HT-29 (cell line): Measurements from ENCODE around the gene THAP3. TPM values are rescaled to one million over a fixed set of nuclear protein-coding genes. Genes with fewer than 3 reads are reported as not detected.

ENCODE experiments used
- DNase-seq: peaks from one replicate; pipeline ENCODE4 v3.0.0-alpha.2; 2015; ENCODE audit warnings: low spot score
- total RNA-seq: library from RNA; depleted of rRNA; stranded (reverse); fragments of >200 nt; shearing (Covaris generic); gene quantifications from 2 replicates; pipeline ENCODE4 v1.2.3, GENCODE V29; 2014; rRNA removed

THAP3 gene
- 19.6 and 22.7 TPM in 2 replicates for total RNA-seq

- DNase-seq, result peak; percentile 87
Observed at GRCh38 chr1:6624710-6625583, at the start of gene THAP3. TSS of gene THAP3 (plus strand) at chr1:6624868. CDS start at chr1:6625219, 351 bp downstream.

- DNase-seq, result peak; percentile 66
Observed at GRCh38 chr1:6577831-6578525, 46.7 kb upstream of the THAP3 start.

DNA sequence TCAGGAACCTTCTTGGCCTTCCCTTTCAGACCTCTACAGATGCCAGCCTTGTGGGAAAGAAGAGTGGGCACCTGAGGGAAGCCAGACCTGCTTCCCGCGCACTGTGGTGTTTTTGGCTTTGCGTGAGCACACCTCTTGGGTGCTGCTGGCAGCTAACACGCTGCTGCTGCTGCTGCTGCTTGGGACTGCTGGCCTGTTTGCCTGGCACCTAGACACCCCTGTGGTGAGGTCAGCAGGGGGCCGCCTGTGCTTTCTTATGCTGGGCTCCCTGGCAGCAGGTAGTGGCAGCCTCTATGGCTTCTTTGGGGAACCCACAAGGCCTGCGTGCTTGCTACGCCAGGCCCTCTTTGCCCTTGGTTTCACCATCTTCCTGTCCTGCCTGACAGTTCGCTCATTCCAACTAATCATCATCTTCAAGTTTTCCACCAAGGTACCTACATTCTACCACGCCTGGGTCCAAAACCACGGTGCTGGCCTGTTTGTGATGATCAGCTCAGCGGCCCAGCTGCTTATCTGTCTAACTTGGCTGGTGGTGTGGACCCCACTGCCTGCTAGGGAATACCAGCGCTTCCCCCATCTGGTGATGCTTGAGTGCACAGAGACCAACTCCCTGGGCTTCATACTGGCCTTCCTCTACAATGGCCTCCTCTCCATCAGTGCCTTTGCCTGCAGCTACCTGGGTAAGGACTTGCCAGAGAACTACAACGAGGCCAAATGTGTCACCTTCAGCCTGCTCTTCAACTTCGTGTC, 45.9 kb upstream of the THAP3 start:
- no peak for DNase-seq

DNA sequence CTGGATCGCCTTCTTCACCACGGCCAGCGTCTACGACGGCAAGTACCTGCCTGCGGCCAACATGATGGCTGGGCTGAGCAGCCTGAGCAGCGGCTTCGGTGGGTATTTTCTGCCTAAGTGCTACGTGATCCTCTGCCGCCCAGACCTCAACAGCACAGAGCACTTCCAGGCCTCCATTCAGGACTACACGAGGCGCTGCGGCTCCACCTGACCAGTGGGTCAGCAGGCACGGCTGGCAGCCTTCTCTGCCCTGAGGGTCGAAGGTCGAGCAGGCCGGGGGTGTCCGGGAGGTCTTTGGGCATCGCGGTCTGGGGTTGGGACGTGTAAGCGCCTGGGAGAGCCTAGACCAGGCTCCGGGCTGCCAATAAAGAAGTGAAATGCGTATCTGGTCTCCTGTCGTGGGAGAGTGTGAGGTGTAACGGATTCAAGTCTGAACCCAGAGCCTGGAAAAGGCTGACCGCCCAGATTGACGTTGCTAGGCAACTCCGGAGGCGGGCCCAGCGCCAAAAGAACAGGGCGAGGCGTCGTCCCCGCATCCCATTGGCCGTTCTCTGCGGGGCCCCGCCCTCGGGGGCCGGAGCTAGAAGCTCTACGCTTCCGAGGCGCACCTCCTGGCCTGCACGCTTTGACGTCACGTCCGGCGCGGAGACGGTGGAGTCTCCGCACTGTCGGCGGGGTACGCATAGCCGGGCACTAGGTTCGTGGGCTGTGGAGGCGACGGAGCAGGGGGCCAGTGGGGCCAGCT, 45.1 kb upstream of the THAP3 start, which contains the start of gene ZBTB48:
ZBTB48 (plus strand) TSS at position 621 of the 745 bp plus-strand sequence. CDS start 616 bp downstream, outside the sequence.
- peak; percentile 99 for DNase-seq

DNA sequence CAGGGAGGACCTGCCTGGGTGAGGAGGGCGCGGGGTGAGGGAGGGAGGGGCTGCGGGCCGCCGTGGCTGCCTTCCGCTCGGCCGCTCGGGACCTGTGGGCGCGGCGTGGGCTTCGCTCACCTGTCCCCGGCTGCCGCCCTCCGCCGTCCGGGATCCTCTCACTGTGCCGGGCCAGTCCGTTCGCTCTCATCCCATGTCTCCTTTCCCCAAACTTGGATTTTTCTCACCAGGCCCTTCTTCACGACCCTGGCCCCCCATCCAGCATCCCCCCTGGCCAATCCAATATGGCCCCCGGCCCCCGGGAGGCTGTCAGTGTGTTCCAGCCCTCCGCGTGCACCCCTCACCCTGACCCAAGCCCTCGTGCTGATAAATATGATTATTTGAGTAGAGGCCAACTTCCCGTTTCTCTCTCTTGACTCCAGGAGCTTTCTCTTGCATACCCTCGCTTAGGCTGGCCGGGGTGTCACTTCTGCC, 44.5 kb upstream of the THAP3 start:
- DNase-seq, result no peak

DNA sequence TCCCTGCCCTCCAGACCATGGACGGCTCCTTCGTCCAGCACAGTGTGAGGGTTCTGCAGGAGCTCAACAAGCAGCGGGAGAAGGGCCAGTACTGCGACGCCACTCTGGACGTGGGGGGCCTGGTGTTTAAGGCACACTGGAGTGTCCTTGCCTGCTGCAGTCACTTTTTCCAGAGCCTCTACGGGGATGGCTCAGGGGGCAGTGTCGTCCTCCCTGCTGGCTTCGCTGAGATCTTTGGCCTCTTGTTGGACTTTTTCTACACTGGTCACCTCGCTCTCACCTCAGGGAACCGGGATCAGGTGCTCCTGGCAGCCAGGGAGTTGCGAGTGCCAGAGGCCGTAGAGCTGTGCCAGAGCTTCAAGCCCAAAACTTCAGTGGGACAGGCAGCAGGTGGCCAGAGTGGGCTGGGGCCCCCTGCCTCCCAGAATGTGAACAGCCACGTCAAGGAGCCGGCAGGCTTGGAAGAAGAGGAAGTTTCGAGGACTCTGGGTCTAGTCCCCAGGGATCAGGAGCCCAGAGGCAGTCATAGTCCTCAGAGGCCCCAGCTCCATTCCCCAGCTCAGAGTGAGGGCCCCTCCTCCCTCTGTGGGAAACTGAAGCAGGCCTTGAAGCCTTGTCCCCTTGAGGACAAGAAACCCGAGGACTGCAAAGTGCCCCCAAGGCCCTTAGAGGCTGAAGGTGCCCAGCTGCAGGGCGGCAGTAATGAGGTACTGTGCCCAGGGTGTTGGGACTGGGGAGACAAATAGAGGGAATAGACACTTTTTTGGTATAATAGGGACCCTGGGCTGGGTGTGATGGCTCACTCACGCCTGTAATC, 43.9 kb upstream of the THAP3 start:
- DNase-seq, result no peak

- peak; percentile 23 for DNase-seq
Observed at GRCh38 chr1:6581561-6582305, 42.9 kb upstream of the THAP3 start.

DNA sequence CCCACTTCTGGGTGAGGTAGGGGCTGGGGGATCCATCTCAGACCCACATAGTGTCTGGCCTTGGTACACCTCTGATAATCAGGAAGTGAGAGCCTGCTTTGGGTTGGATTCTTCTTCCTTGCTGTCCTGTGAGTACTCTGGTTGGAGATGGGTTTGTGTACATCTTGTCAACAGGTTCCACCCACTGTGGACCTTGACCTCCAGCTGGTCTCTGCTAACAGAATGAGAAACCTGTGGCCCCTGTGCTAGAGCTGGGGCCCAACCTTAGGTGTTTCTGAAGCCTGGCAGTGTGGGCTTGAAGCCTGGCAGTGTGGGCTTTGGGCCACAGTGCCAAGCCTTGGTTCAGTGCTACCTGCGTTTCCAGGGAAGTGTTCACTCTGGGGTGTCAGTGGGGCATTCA, 42.3 kb upstream of the THAP3 start:
- DNase-seq, result peak; percentile 86

DNA sequence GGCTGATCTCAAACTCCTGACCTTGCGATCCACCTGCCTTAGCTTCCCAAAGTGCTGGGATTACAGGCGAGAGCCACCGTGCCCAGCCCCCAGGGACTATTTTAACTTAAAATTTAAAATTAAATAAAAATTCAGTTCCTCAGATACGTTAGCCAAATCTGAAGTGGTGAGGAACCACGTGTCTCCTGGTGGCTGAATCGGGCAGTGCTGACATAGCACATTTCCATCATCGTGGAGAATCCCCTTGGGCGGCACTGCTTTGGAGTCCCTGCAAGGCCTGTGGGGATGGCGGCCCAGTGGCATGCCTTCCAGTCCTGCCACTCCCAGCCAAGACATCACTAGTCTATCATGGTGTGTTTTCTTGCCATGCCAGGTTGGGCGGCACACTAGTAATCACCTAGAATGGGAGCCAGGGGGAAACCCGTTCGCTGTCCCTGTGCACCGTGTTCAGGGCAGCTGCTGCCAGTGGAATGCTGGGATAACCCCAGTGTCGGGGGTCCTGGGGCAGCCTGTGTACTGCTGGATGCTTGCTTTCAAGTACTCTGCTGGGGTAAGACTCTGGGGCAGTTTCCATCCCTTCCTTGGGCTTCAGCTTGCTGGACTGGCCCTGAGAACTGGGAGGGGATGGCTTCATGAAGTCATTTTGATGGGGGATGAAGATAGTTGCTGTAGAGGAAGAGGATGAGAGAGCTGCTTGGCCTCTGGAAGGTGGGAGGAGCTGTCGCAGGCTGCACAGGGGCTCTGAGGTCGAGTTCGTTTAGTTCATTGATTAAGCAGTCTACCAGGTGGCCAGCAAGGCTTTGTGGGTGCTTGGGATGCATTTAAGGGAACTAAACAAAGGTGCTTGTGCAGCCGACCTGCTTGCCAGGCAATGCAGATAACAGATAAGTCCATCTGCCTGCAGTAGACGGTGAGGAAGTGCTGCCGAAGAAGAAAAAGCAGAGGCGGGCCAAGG, 40.3 kb upstream of the THAP3 start:
- no peak for DNase-seq

- no peak for DNase-seq
Observed at GRCh38 chr1:6585081-6585722, 39.5 kb upstream of the THAP3 start.

- DNase-seq, result no peak
Observed at GRCh38 chr1:6585841-6586240, 38.8 kb upstream of the THAP3 start.

DNA sequence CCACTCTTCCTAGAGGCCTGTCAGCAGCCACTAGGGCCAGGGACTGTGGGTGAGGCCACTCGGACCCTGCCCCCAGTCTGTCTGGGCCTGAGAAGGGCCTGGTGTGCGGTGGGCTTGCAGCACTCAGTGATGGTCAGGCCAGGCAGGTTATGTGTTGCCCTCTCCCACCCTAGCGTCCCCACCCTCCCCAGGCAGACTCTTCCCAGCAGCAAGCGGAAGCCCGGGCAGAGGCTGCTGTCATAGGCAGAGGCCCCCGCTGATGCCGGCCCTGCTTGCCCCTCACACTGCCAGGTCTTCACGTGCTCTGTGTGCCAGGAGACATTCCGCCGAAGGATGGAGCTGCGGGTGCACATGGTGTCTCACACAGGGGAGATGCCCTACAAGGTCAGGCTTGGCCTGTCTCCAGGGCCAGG, 38.3 kb upstream of the THAP3 start:
- DNase-seq, result no peak

- DNase-seq, result no peak
Observed at GRCh38 chr1:6587261-6588005, 37.2 kb upstream of the THAP3 start.

DNA sequence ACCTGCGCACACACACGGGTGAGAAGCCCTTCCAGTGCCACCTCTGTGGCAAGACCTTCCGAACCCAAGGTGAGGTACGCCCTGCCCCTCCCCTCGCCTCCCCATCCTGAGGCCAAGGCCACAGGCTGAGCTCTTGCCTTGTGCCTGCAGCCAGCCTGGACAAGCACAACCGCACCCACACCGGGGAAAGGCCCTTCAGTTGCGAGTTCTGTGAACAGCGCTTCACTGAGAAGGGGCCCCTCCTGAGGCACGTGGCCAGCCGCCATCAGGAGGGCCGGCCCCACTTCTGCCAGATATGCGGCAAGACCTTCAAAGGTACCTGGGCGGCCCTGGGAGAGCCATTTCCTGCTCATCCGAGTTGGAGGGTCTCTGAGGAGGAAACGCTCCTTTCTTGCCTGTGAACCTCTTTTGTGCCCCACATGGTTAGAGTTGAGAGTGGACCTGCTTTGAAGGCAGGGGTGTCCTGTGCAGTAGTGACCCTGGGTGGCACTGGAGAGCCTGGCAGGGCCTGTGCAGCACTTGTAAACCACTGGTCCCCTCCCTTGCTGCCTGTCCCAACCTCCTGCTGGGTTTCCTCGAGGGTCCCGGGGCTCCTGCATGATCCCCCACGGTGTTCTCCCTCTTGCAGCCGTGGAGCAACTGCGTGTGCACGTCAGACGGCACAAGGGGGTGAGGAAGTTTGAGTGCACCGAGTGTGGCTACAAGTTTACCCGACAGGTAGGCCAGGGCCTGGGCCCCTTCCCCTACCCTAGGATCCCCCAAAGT, 36.4 kb upstream of the THAP3 start:
- DNase-seq, result no peak

DNA sequence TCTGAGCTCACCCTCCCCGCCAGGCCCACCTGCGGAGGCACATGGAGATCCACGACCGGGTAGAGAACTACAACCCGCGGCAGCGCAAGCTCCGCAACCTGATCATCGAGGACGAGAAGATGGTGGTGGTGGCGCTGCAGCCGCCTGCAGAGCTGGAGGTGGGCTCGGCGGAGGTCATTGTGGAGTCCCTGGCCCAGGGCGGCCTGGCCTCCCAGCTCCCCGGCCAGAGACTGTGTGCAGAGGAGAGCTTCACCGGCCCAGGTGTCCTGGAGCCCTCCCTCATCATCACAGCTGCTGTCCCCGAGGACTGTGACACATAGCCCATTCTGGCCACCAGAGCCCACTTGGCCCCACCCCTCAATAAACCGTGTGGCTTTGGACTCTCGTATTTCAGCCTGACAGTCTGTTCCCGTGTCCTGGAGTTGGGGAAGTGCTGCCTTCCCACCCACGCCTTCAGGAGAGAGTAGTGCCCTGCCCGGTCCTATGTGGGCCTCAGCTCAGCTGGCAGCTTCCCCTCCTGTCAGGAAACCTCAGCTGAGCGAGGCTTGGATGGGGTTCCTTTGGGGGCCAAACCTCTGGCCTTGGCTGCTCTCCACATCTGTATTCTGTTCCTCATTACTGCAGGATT, 35.7 kb upstream of the THAP3 start:
- no peak for DNase-seq

DNA sequence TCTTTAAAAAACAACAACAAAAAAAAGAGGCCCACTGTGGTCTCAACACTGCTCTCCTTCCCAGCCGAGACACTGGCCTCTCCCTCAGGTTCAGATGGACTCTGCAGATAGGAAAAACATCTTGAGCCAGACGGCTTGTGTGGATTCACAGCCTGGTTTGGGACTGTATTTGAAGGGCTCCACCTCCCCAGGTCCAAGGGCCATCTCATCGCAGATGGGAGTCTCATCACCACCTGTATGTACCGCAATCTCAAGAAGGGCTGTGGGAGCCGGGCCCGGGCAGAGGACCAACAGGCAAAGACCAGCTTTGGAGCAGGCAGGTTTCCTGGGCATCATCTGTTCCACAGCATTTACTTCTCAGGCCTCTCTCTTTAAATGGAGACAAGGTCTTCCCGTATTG, 34.6 kb upstream of the THAP3 start:
- no peak for DNase-seq
